Endometrial microvascular endothelial cells (primary cell): Measurements from ENCODE around the gene CCDC200. TPM values are rescaled to one million over a fixed set of nuclear protein-coding genes. Genes with fewer than 3 reads are reported as not detected.
"Not testable (repeated sequence)": the region's sequence is repeated elsewhere in the genome, so short reads cannot be mapped to it uniquely, and the experiment has no call there.

Source experiments
- in situ Hi-C: cut with HindIII; loops from 2 replicates; pipeline ENCODE4 v1.10.0; 2017; ENCODE audit warnings: low sequenced_read_pairs, low pct_unique_long_range_greater_than_20kb; ENCODE audit errors: inconsistent ontology term
- total RNA-seq: library from RNA; depleted of rRNA; stranded (reverse); fragments of >200 nt; gene quantifications from one replicate; pipeline ENCODE4 v1.2.3, GENCODE V29; 2015; ENCODE audit errors: inconsistent ontology term

The CCDC200 gene
- not detected for total RNA-seq

DNA sequence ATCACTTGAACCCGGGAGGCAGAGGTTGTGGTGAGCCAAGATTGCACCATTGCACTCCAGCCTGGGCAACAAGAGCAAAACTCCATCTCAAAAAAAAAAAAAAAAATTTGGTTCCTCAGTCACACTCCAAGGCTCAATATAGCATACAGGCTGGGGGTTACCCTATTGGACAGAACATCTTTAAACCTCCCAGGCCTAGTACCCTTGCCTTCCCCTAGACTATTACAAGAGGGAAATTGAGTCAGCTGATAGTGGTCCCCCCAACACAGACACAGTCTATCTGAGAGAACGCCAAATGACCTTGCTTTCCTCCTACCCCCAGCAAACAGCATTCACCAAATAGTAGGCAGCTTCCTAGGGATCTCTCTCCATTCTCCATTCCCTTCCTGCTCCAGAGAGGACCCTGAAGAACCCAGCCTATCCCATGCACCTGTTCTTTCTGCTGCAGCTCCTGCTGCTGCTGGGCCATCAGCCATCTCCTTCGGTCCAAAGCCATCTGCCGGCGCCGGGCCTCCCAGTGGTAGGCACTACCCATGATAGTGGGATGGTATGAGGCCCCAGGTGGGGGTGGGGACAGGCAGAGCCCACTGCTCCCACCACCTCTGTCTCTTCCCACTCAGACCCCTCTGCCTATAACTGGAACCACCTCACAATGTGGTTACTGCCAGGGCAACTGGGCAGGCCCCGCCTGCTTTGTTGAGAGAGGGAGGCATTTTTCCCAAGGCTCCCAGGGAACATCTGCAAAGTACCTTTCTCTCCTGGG is at the start of gene CCDC200:
CCDC200 (minus strand) TSS at position 604 of the 763 bp plus-strand sequence; CDS start at position 535, 69 bp downstream.
- in situ Hi-C loops, result not testable (repeated sequence)

- in situ Hi-C loops, result not testable (repeated sequence)
Measured at GRCh38 chr17:43272914-43273313, 44.5 kb upstream of the CCDC200 start.

DNA sequence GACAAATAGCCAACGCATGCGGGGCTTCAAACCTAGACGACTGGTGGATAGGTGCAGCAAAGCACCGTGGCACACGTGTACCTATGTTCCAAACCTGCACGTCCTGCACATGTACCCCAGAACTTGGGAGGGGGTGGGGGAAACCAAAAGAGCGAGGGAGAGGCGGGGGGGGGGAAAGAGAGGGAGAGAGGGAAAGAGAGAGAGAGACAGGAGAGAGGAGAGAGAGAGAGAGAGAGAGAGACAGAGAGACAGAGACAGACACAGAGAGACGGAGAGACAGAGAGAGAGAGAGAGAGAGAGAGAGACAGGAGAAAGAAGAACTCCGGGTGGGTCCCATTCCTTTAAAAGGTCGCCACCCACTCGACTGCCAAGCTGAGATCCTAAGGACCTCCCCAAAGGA is 44.1 kb upstream of the CCDC200 start:
- in situ Hi-C loops, result not testable (repeated sequence)

GRCh38 chr17:43270552-43271504 is 42.4 kb upstream of the CCDC200 start:
- in situ Hi-C loops, result not testable (repeated sequence)

- in situ Hi-C loops, result not testable (repeated sequence)
Measured at GRCh38 chr17:43246456-43246855, 18.0 kb upstream of the CCDC200 start.

DNA sequence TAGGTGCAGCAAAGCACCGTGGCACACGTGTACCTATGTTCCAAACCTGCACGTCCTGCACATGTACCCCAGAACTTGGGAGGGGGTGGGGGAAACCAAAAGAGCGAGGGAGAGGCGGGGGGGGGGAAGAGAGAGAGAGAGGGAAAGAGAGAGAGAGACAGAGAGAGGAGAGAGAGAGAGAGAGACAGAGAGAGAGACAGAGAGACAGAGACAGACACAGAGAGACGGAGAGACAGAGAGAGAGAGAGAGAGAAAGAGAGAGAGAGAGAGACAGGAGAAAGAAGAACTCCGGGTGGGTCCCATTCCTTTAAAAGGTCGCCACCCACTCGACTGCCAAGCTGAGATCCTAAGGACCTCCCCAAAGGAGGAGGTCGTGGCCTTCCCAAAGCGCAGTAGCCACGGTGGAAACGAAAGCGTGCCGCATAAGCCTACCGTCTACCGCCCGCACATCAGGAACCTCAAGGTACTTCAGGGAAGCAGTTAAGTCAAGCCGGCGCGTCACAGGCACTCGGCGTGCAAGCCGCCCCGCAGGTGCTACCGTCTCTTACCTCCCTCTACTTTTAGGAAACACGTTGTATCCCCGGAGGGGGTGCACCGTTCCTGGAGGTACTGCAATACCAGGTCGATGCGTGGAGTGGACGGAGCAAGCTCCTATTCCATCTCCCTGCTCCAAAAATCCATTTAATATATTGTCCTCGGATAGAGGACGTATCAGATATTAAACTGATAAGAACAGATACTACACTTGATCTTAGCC is 12.4 kb upstream of the CCDC200 start:
- in situ Hi-C loops, result not testable (repeated sequence)

DNA sequence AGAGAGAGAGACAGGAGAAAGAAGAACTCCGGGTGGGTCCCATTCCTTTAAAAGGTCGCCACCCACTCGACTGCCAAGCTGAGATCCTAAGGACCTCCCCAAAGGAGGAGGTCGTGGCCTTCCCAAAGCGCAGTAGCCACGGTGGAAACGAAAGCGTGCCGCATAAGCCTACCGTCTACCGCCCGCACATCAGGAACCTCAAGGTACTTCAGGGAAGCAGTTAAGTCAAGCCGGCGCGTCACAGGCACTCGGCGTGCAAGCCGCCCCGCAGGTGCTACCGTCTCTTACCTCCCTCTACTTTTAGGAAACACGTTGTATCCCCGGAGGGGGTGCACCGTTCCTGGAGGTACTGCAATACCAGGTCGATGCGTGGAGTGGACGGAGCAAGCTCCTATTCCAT is 11.2 kb upstream of the CCDC200 start:
- in situ Hi-C loops, result not testable (repeated sequence)

DNA sequence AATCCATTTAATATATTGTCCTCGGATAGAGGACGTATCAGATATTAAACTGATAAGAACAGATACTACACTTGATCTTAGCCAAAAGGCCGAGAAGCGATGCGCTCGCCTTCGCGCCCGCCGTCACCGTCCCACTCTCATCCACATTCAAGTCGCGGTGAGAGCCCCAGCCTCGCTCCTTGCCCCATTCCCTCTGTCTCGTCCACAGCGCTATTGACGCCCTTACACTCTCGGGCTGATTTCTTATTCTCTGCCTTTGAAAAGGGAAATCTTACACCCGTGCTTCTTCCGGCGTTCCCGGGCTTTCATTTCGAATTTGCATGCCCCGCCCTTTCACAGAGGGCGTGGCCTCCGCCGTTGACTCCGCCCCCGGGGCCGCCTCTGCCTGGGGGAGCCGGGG is 5.5 kb upstream of the CCDC200 start, which contains the start of gene RNU2-1:
RNU2-1 (minus strand) TSS at position 101 of the 400 bp plus-strand sequence.
- in situ Hi-C loops, result not testable (repeated sequence)

DNA sequence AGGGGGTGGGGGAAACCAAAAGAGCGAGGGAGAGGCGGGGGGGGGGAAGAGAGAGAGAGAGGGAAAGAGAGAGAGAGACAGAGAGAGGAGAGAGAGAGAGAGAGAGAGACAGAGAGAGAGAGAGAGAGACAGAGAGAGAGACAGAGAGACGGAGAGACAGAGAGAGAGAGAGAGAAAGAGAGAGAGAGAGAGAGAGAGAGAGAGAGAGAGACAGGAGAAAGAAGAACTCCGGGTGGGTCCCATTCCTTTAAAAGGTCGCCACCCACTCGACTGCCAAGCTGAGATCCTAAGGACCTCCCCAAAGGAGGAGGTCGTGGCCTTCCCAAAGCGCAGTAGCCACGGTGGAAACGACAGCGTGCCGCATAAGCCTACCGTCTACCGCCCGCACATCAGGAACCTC is 4.8 kb upstream of the CCDC200 start:
- in situ Hi-C loops, result not testable (repeated sequence)

GRCh38 chr17:43232021-43232699 is 3.7 kb upstream of the CCDC200 start:
- in situ Hi-C loops, result not testable (repeated sequence)

GRCh38 chr17:43231205-43232020 is 3.0 kb upstream of the CCDC200 start:
- in situ Hi-C loops, result not testable (repeated sequence)

- in situ Hi-C loops, result no loop called here
Measured at GRCh38 chr17:43226393-43226792, 2.0 kb downstream of the CCDC200 start.

DNA sequence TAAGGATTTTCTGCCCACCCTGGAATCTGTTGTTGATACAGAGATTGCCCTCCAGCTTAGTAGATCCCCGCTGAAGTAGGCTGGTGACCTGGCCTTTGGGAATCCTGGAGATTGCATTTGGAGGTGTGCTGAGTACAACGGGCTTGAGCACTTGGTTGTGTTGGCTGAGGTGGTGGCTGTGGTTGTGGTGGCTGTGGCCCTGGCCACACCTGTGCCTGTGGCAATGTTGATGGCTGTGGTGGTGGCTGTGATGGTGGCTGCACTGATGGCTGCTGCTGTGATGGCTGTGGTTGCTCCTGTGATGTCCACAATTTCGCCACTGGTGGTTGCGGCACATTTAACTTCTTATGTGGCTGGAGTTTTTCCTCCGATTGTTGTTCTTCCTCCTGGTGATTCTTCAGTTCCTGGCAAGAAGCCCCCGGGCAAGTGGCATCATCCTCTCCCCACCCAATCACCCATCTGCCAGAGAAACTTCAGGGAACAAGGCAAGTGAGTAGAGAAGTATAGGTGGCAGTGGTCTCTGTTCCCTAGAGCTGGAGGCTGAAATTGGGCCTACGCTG is 4.2 kb downstream of the CCDC200 start:
- in situ Hi-C loops, result no loop called here

DNA sequence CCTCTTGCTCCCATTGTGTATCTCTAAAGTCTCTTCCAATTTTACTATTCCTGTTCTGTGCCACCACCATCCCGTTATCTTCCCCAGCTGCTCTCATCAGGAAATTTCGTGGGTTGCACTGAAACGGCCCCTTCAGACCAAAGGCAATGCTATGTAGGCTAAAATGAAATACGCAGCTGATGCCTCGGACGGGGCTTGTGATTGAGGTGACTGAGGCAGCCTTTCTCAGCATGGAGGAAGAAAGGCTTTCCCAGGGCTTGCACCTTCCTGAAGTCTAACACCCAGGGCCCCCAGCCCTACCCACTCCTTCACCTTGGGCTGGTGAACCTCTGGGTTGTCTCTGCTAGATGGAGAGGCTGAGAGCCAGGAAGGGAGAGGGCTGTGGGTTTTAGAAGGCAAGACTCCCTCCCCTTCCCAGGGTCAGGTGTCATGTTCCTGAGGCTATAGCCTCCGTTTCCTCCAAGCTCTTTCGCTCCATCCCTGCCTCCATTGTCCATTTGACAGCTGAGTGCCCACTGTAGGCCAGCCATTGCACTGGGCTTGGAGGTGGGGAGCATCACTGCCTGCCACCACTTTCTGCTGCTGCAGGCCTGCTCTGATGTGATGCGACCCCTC is 7.8 kb downstream of the CCDC200 start:
- in situ Hi-C loops, result no loop called here

DNA sequence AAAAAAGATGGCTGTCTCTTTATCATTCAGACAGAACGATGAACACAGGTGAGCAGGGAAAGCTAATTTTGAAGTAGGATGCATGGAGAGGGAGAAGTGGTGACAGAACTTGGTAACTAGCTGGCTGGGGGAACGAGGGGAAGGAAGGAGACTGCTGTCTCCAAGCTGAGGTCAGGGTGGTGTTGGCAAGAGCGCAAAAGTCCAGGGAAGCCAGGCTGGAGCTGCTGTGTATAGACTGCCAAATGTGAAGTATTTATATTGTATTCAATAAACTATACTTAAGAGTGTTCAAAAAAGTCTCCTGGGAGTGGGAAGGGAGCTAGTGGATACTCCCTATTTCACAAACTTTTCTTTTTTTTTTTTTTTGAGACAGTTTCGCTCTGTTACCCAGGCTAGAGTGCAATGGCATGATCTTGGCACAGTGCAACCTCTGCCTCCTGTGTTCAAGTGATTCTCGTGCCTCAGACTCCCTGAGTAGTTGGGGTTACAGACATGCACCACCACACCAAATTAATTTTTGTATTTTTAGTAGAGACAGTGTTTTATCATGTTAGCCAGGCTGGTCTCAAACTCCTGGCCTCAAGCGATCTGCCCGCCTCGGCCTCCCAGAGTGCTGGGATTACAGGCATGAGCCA is 8.6 kb downstream of the CCDC200 start:
- in situ Hi-C loops, result no loop called here

DNA sequence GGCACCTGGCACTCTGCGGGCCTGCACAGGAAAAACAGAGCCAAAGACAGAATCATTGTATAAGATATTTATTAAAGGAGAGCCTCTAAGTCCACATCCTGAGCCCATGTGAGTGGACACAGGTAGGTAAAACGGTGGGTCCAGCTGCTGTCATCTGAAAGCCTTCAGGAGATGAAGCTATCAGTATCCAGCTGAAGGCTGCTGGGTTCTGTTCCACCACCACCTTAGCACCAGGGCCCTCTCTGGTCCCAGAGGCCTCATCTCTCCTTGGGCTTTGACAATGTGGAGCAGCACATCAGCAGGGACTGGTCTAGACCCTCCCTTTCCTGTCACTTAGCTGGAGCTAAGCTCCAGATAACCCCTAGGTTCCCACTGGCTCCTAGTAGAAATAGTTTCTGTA is 9.4 kb downstream of the CCDC200 start:
- in situ Hi-C loops, result no loop called here
